HCT116 (cell line): ENCODE measurements around the gene NPLOC4. TPM values are rescaled to one million over a fixed set of nuclear protein-coding genes. Genes with fewer than 3 reads are reported as not detected.

ENCODE experiments used
- ATAC-seq: fragments of 200-7000 bp; cut with Tn5 transposase; 2 replicates; pipeline ENCODE4 v1.9.1; 2020; ENCODE audit warnings: mild to moderate bottlenecking, moderate library complexity
- BruUV-seq: library from RNA; stranded (reverse); fragments of 400-500 nt; replicated peaks from 2 replicates; lab custom pipeline; 2021; lab: Mats Ljungman, UMichigan
- CTCF ChIA-PET: fragments of 300-600 bp; sonication (Branson Sonifier 250); formaldehyde crosslinking; loops from one replicate; lab custom pipeline; 2021; ENCODE audit warnings: antibody characterized with exemption; lab: Charles Lee
- POLR2A ChIA-PET: fragments of 300-600, 350-600 bp; sonication (Branson Sonifier 250); formaldehyde crosslinking; loops from one replicate; lab custom pipeline; 2021; ENCODE audit warnings: antibody characterized with exemption; lab: Charles Lee
- RAD21 ChIA-PET, 2 experiments: fragments of 300-600 bp; sonication (Branson Sonifier 250); formaldehyde crosslinking; loops; one replicate each; lab custom pipeline; 2023; ENCODE audit warnings: low total read pairs in 2 of 2; ENCODE audit not compliant: uncharacterized antibody in 2 of 2, unreplicated experiment in 2 of 2, low non-redundant PET in 1 of 2; lab: Charles Lee
- DNase-seq: peaks from one replicate; pipeline ENCODE4 v3.0.0-alpha.2; 2010; ENCODE audit warnings: low read depth, low spot score
- H2AFZ ChIP-seq: fragments of 200-600 bp; shearing (Covaris generic), sonication (generic); 2 replicates; pipeline ENCODE4 v1.6.1; 2017; ENCODE audit warnings: low read depth, mixed run types, mixed read lengths, antibody characterized with exemption, low read length; ENCODE audit not compliant: poor library complexity, severe bottlenecking
- H3K27ac ChIP-seq: 2 replicates; pipeline ENCODE4 v1.5.1; 2012; ENCODE audit warnings: low read depth, low read length
- H3K27me3 ChIP-seq: fragments of 200-600 bp; sonication (generic); 2 replicates; pipeline ENCODE4 v1.6.1; 2016; ENCODE audit warnings: mixed run types, low read length, mixed read lengths; ENCODE audit not compliant: insufficient read depth
- H3K36me3 ChIP-seq, 2 experiments: fragments of 200-500 bp in 1 of 2; fragments of 200-600 bp in 1 of 2; sonication (Bioruptor generic) in 1 of 2; sonication (generic) in 1 of 2; 2 replicates each; pipeline versions ENCODE4 v1.5.1 to v1.6.1; 2014 to 2016; ENCODE audit warnings: low read length in 2 of 2, inconsistent platforms in 1 of 2, mixed read lengths in 1 of 2, mixed run types in 1 of 2; ENCODE audit not compliant: insufficient read depth in 2 of 2, control insufficient read depth in 1 of 2
- H3K4me1 ChIP-seq, 2 experiments: fragments of 200-600 bp in 1 of 2; sonication (generic) in 1 of 2; 2 replicates each; pipeline versions ENCODE4 v1.5.1 to v1.6.1; 2012 to 2017; ENCODE audit warnings: low read length in 2 of 2, inconsistent platforms in 1 of 2, mild to moderate bottlenecking in 1 of 2, mixed read lengths in 1 of 2, mixed run types in 1 of 2, moderate library complexity in 1 of 2; ENCODE audit not compliant: insufficient read depth in 2 of 2, control insufficient read depth in 1 of 2
- H3K4me2 ChIP-seq: fragments of 200-600 bp; sonication (generic); 2 replicates; pipeline ENCODE4 v1.6.1; 2017; ENCODE audit warnings: mixed run types, low read length, mixed read lengths
- H3K4me3 ChIP-seq, 2 experiments: fragments of 200-600 bp in 1 of 2; sonication (generic) in 1 of 2; replicated peaks in 1 of 2; 2 replicates each; pipeline ENCODE4 v1.5.1; 2011 to 2016; ENCODE audit warnings: low read length in 2 of 2, control low read depth in 1 of 2, low read depth in 1 of 2, mild to moderate bottlenecking in 1 of 2, mixed read lengths in 1 of 2, mixed run types in 1 of 2
- H3K79me2 ChIP-seq: fragments of 200-600 bp; sonication (generic); 2 replicates; pipeline ENCODE4 v1.6.1; 2017; ENCODE audit warnings: mild to moderate bottlenecking, mixed run types, low read length, moderate library complexity, mixed read lengths; ENCODE audit not compliant: insufficient read depth
- H3K9ac ChIP-seq: fragments of 200-600 bp; sonication (generic); 2 replicates; pipeline ENCODE4 v1.6.1; 2016; ENCODE audit warnings: low read length, mixed read lengths
- H3K9me2 ChIP-seq: fragments of 200-600 bp; sonication (generic), shearing (Covaris generic); 2 replicates; pipeline ENCODE4 v1.6.1; 2017; ENCODE audit warnings: mixed run types, mild to moderate bottlenecking, moderate library complexity; ENCODE audit not compliant: insufficient read depth
- H3K9me3 ChIP-seq, 2 experiments: fragments of 200-500 bp in 1 of 2; fragments of 200-600 bp in 1 of 2; sonication (Bioruptor generic) in 1 of 2; sonication (generic) in 1 of 2; 2 replicates each; pipeline ENCODE4 v1.6.1; 2014 to 2017; ENCODE audit warnings: low read length in 2 of 2, mixed read lengths in 2 of 2, inconsistent platforms in 1 of 2, low read depth in 1 of 2, mild to moderate bottlenecking in 1 of 2, mixed run types in 1 of 2, moderate library complexity in 1 of 2; ENCODE audit not compliant: control insufficient read depth in 1 of 2, insufficient read depth in 1 of 2
- H4K20me1 ChIP-seq: fragments of 200-600 bp; sonication (generic), shearing (Covaris generic); 2 replicates; pipeline ENCODE4 v1.6.1; 2017; ENCODE audit warnings: mixed run types, mild to moderate bottlenecking, moderate library complexity; ENCODE audit not compliant: insufficient read depth
- ATF3 ChIP-seq: IDR thresholded peaks from 2 replicates; pipeline ENCODE4 v1.6.1; 2012
- CBX3 ChIP-seq: IDR thresholded peaks from 2 replicates; pipeline ENCODE4 v1.6.1; 2012; ENCODE audit warnings: low read depth
- CEBPB ChIP-seq: IDR thresholded peaks from 2 replicates; pipeline ENCODE4 v1.6.1; 2012; ENCODE audit warnings: low read depth
- CTCF ChIP-seq, 3 experiments: fragments of 200-600 bp in 1 of 3; sonication (generic) in 1 of 3; IDR thresholded peaks in 2 of 3; conservative IDR thresholded peaks in 1 of 3; 2 replicates each; pipeline ENCODE4 v1.5.1; 2012 to 2017; ENCODE audit warnings: low read depth in 2 of 3, low read length in 2 of 3, antibody characterized with exemption in 1 of 3, borderline replicate concordance in 1 of 3, control low read depth in 1 of 3, mild to moderate bottlenecking in 1 of 3, mixed read lengths in 1 of 3, mixed run types in 1 of 3, moderate library complexity in 1 of 3; ENCODE audit not compliant: insufficient read depth in 1 of 3
- EGR1 ChIP-seq: IDR thresholded peaks from 2 replicates; pipeline ENCODE4 v1.6.1; 2012; ENCODE audit warnings: low read depth
- ELF1 ChIP-seq: IDR thresholded peaks from 2 replicates; pipeline ENCODE4 v1.6.1; 2012; ENCODE audit warnings: low read depth, borderline replicate concordance
- FOSL1 ChIP-seq: IDR thresholded peaks from 2 replicates; pipeline ENCODE4 v1.6.1; 2012; ENCODE audit warnings: low read depth
- JUND ChIP-seq: IDR thresholded peaks from 2 replicates; pipeline ENCODE4 v1.6.1; 2012
- MAX ChIP-seq: IDR thresholded peaks from 2 replicates; pipeline ENCODE4 v1.6.1; 2012
- RAD21 ChIP-seq: IDR thresholded peaks from 2 replicates; pipeline ENCODE4 v1.6.1; 2012; ENCODE audit warnings: low read depth, mild to moderate bottlenecking
- SIN3A ChIP-seq: IDR thresholded peaks from 2 replicates; pipeline ENCODE4 v1.6.1; 2012; ENCODE audit warnings: low read depth
- SP1 ChIP-seq: IDR thresholded peaks from 2 replicates; pipeline ENCODE4 v1.6.1; 2012; ENCODE audit warnings: low read depth
- SRF ChIP-seq: IDR thresholded peaks from 2 replicates; pipeline ENCODE4 v1.6.1; 2012; ENCODE audit warnings: low read depth
- TCF7L2 ChIP-seq: IDR thresholded peaks from 2 replicates; pipeline ENCODE4 v1.7.0; 2011; ENCODE audit warnings: borderline replicate concordance, inconsistent platforms; ENCODE audit not compliant: insufficient read depth, insufficient read length; ENCODE audit errors: extremely low read depth
- YY1 ChIP-seq: IDR thresholded peaks from 2 replicates; pipeline ENCODE4 v1.6.1; 2011; ENCODE audit warnings: low read length, low read depth, moderate library complexity, mild to moderate bottlenecking; ENCODE audit not compliant: insufficient replicate concordance; ENCODE audit errors: extremely low read depth
- ZBTB33 ChIP-seq: IDR thresholded peaks from 2 replicates; pipeline ENCODE4 v1.6.1; 2011; ENCODE audit warnings: mild to moderate bottlenecking, low read length, moderate library complexity; ENCODE audit not compliant: insufficient replicate concordance; ENCODE audit errors: extremely low read depth
- ZFX ChIP-seq: fragments of 450-650 bp; IDR thresholded peaks from 2 replicates; pipeline ENCODE4 v1.6.1; 2017
- intact Hi-C: fragments of 100-400 bp; cut with micrococcal nuclease; formaldehyde crosslinking; loops from 2 replicates; pipeline ENCODE4 v1.10.0; 2022
- total RNA-seq: library from RNA; stranded (reverse); gene quantifications from one replicate; pipeline ENCODE4 v1.2.1, GENCODE V29; 2021; ENCODE audit not compliant: unreplicated experiment

The NPLOC4 gene
- total RNA-seq, 1 experiment from 2014 or later = 137 TPM

DNA sequence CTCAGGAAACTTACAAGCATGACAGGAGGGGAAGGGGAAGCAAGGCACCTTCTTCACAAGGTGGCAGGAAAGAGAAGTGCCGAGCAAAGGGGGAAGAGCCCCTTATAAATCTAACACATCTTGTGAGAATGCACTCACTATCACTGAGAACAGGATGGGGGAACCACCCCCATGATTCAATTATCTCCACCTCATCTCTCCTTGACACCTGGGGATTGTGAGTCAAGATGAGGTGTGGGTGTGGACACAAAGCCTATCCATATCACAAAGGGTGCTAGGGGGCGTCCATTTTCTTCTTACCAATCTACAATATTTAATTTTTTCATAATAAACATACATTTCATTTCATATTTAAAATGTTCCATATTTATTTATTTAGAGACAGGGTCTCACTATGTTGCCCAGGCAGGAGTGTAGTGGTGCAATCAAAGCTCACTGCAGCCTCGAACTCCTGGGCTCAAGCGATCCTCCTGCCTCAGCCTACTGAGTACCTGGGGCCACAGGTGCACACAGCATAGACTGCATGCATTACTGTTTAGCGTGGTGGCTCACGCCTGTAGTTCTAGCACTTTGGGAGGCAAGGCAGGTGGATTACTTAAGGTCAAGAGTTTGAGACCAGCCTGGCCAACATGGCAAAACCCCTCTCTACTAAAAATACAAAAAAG, 58.2 kb downstream of the NPLOC4 start:
- no peak overlapping the region for H2AFZ ChIP-seq
- DNase-seq (no peak), ATAC-seq (no peak)
- no peak overlapping the region for H3K4me3 ChIP-seq
- POLR2A ChIA-PET = no interaction called here
- BruUV-seq = no TSS peak
- CTCF ChIA-PET = no interaction called here
- H3K79me2 ChIP-seq = peaks cover 74% of the 10 kb centered on the region; the same call in 1 of the 2 replicates
- H4K20me1 ChIP-seq = peaks cover 8% of the 10 kb centered on the region
- RAD21 ChIA-PET = no interaction called here
- peaks cover 24 to 42% of the 10 kb centered on the region in 2 experiments for H3K4me1 ChIP-seq
- no peaks in the 10 kb centered on the region for H3K9me2 ChIP-seq
- peaks cover 37 to 60% of the 10 kb centered on the region in 2 experiments; a peak in 3 of 4 replicates for H3K36me3 ChIP-seq
- intact Hi-C loops = no loop called here
- no peak overlapping the region for H3K9ac ChIP-seq
- TF ChIP-seq SIN3A (no peak), SRF (no peak), ZFX (no peak), RAD21 (no peak), ZBTB33 (no peak), CTCF (IDR thresholded peaks at IDR 0.05 in 2 of 3, conservative IDR thresholded peaks at IDR 0.05 in 1 of 3; ENCODE audit: borderline replicate concordance in 1 of 3, insufficient read depth in 1 of 3, low read depth in 2 of 3, low read length in 2 of 3) (no peak), FOSL1 (no peak), SP1 (no peak), JUND (no peak), MAX (no peak), ATF3 (no peak), EGR1 (no peak), TCF7L2 (no peak), CBX3 (no peak), YY1 (no peak), ELF1 (no peak), CEBPB (no peak)
- H3K27me3 ChIP-seq = no peaks in the 10 kb centered on the region
- H3K9me3 ChIP-seq = no peaks in the 10 kb centered on the region
- H3K27ac ChIP-seq = no peak overlapping the region
- H3K4me2 ChIP-seq = peak overlapping the region; percentile 45; the same call in 1 of the 2 replicates
